ENCODE data around the gene RASSF1.

The RASSF1 gene

GRCh38 chr3:50294089-50294488 lies 46.5 kb downstream of the RASSF1 start:
- Histone ChIP-seq H3K9me3 (ENCODE audit: severe bottlenecking) (no peaks in the 10 kb centered on the region), H3K36me3 (ENCODE audit: low read depth) (peaks cover 17% of the 10 kb centered on the region), H3K27ac (ENCODE audit: poor library complexity, severe bottlenecking) (no peak overlapping the region), H3K4me3 (ENCODE audit: severe bottlenecking) (no peak overlapping the region), H3K27me3 (ENCODE audit: insufficient read depth, poor library complexity, severe bottlenecking) (no peaks in the 10 kb centered on the region), H3K4me1 (ENCODE audit: insufficient read depth, poor library complexity, severe bottlenecking) (no peaks in the 10 kb centered on the region)
- ATAC-seq (ENCODE audit: low read depth) = no peak
- no peak for DNase-seq (ENCODE audit: low spot score)
- no peak for TF ChIP-seq CTCF (IDR thresholded peaks at IDR 0.05; ENCODE audit: poor library complexity, severe bottlenecking)

- ATAC-seq (ENCODE audit: low read depth) = no peak
- H3K27me3 ChIP-seq (ENCODE audit: insufficient read depth, poor library complexity, severe bottlenecking) = no peaks in the 10 kb centered on the region
- no peak overlapping the region for H3K4me3 ChIP-seq (ENCODE audit: severe bottlenecking)
- TF ChIP-seq CTCF (IDR thresholded peaks at IDR 0.05; ENCODE audit: poor library complexity, severe bottlenecking) = no peak
- H3K27ac ChIP-seq (ENCODE audit: poor library complexity, severe bottlenecking) = peak overlapping the region; percentile 70
- no peak for DNase-seq (ENCODE audit: low spot score)
- no peaks in the 10 kb centered on the region for H3K9me3 ChIP-seq (ENCODE audit: severe bottlenecking)
- H3K36me3 ChIP-seq (ENCODE audit: low read depth) = peaks cover 25% of the 10 kb centered on the region
- H3K4me1 ChIP-seq (ENCODE audit: insufficient read depth, poor library complexity, severe bottlenecking) = no peaks in the 10 kb centered on the region
Observed at GRCh38 chr3:50293079-50293801, 47.4 kb downstream of the RASSF1 start.

GRCh38 chr3:50292159-50293078 lies 48.2 kb downstream of the RASSF1 start, which contains the start of gene IFRD2:
Gene IFRD2 (minus strand): TSS chr3:50292429. CDS start chr3:50292274, 155 bp downstream.
- H3K27ac ChIP-seq (ENCODE audit: poor library complexity, severe bottlenecking) = peak within 1 kb of the TSS; percentile 70
- DNase-seq (ENCODE audit: low spot score) = peak; percentile 97

GRCh38 chr3:50290161-50290641 lies 50.4 kb downstream of the RASSF1 start:
- TF ChIP-seq CTCF (IDR thresholded peaks at IDR 0.05; ENCODE audit: poor library complexity, severe bottlenecking) = no peak
- Histone ChIP-seq H3K27me3 (ENCODE audit: insufficient read depth, poor library complexity, severe bottlenecking) (no peaks in the 10 kb centered on the region), H3K9me3 (ENCODE audit: severe bottlenecking) (no peaks in the 10 kb centered on the region), H3K27ac (ENCODE audit: poor library complexity, severe bottlenecking) (no peak overlapping the region), H3K4me3 (ENCODE audit: severe bottlenecking) (no peak overlapping the region), H3K4me1 (ENCODE audit: insufficient read depth, poor library complexity, severe bottlenecking) (no peaks in the 10 kb centered on the region), H3K36me3 (ENCODE audit: low read depth) (peaks cover 37% of the 10 kb centered on the region)
- no peak for ATAC-seq (ENCODE audit: low read depth)
- DNase-seq (ENCODE audit: low spot score) = peak; percentile 61

More at GRCh38 chr3:50292159-50293078, 48.2 kb downstream of the RASSF1 start, which contains the start of gene IFRD2:
- no peaks in the 10 kb centered on the region for H3K4me1 ChIP-seq (ENCODE audit: insufficient read depth, poor library complexity, severe bottlenecking)
- TF ChIP-seq CTCF (IDR thresholded peaks at IDR 0.05; ENCODE audit: poor library complexity, severe bottlenecking) = peak; percentile 11
- H3K9me3 ChIP-seq (ENCODE audit: severe bottlenecking) = no peaks in the 10 kb centered on the region
- H3K27me3 ChIP-seq (ENCODE audit: insufficient read depth, poor library complexity, severe bottlenecking) = no peaks in the 10 kb centered on the region
- H3K36me3 ChIP-seq (ENCODE audit: low read depth) = peaks cover 33% of the 10 kb centered on the region
- peak within 1 kb of the TSS; percentile 49 for H3K4me3 ChIP-seq (ENCODE audit: severe bottlenecking)
- ATAC-seq (ENCODE audit: low read depth) = peak; percentile 96

Data from RWPE2 (cell line).